Stimulated activated CD8-positive, alpha-beta memory T cell treated with anti-CD3 and anti-CD28 coated beads, Interleukin-12 subunit alpha, Interleukin-12 subunit beta, amount 100 ng/mL, for 24 hours (primary cell): Measurements from ENCODE around the gene NMNAT2.

ENCODE experiments used
- DNase-seq: peaks from one replicate; pipeline ENCODE4 v3.0.0-alpha.2; 2020; ENCODE audit errors: extremely low read depth

The NMNAT2 gene

DNA sequence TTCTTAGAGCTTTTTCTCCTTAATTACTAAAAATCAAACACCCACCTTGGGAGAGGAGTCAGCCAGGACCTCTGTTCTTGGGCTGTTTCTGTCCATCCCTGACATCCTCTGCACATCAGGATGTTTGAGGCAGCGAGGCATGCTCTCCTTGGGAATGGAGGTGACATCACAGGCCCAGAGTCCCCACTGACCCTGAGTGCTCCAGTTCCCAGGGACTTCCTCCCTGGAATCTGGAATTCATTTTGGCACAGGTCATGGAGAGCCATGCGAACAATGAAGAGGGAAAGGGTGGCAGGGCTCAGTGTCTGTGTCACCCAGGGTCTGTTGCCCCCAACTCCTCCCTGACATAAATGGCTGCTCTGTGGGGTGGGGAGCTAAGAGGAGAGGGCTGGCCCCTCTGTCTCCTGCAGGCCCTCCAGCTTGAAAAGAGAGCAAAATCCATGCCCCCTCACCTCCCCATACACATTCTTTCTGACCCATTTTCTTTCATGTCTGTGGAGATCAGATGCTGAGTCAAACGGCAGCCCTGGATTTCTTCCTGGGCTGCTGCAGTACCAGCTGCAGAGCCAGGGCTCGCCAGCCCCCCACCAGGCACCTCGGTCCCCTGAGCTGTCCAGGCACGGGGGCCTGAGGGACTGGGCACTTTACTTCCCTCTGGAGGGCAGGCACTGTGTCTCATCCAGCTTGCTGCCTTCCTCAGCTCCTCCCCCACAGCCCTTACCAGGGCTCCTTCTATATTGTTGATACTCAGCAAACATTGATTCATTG is 102.0 kb downstream of the NMNAT2 start:
- no peak for DNase-seq

GRCh38 chr1:183313063-183313462 is 105.1 kb downstream of the NMNAT2 start:
- no peak for DNase-seq

DNA sequence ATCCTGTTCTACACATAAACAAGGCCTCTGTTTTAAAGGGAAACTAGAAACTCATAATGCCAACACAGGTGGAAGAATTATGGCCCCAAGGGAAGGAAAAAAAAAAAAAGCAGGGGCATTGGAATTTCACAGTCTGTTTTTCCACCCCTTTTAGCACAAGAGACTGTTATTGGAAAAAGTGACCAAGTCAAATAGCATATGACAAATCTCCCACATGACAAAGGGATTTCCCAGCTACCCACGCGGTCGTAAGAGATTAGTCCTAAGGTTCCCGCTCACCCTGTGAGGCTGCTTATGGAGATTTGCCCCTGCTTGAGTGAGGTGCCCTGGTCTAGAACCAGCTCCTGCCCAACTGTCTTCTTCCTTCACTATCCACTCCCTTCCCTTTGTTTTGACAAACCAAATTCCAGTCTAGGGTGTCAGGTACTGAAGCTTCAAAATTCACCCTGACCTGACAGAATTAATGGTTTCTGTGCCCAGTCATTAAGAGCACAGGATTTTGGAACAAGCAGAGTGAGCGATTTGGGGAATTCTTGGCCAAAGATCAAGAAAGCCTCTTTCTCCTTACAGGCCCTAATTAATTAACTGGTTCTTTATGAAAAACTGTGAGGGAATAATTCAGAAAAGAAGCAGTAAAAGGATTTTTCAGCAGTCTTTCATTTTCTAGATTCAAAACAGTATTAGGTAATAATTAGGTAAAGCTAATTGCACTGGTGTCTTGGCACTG is 107.3 kb downstream of the NMNAT2 start:
- no peak for DNase-seq

GRCh38 chr1:183308719-183309118 is 109.5 kb downstream of the NMNAT2 start:
- no peak for DNase-seq

GRCh38 chr1:183306317-183307042 is 111.7 kb downstream of the NMNAT2 start:
- no peak for DNase-seq

DNA sequence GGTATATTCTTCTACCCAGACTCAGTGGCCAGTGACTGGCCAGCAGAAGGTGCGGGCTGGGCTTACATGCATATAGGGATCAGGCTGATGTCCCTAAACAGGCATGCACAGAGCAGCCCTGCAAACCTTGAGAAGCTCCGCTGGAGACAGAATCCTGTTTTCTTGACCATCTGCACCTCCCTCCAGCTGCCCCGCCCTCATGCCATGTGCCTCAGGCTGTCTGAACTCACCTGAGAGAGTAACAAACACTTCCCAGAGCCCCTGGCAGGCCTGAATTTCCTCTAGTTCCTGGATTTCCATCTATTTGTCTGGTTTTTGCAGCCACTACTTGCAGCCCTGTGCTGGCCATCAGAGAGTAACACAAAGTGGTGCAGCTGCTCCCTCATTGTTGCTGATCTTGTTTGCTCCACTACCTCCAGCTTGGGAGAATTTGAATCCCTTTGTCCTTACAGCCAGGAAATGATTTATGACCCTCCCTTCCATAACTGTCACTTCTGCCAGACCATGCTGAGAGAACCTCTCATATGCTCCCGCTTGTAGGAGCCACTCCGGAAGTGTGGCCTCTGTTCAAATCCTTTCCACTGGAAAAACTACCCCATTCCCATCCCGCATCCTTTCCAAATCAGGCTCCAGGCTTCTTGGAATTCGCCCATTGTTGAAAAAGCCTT is 113.6 kb downstream of the NMNAT2 start:
- no peak for DNase-seq

DNA sequence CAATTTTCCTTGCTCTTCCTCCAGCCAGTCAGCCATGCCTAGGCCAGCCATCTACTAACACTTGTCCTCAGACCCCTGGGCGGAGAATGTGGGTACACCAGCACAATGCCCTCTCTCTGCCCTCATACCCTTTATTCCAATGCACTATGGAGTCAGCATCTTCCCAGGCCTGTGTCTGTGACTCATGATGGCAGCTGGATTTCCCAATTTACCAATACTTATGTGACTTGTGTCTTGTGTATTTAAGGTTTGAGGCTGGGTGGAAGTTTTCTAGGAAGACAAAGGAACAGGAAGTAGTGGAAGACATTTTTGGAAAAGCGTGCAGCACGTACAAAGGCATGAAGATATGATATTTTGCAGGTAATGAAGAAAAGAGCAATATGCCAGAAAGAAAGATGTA is 114.3 kb downstream of the NMNAT2 start:
- DNase-seq = no peak

GRCh38 chr1:183303323-183303645 is 114.9 kb downstream of the NMNAT2 start:
- DNase-seq = no peak

- no peak for DNase-seq
Observed at GRCh38 chr1:183302452-183303322, 115.5 kb downstream of the NMNAT2 start.

DNA sequence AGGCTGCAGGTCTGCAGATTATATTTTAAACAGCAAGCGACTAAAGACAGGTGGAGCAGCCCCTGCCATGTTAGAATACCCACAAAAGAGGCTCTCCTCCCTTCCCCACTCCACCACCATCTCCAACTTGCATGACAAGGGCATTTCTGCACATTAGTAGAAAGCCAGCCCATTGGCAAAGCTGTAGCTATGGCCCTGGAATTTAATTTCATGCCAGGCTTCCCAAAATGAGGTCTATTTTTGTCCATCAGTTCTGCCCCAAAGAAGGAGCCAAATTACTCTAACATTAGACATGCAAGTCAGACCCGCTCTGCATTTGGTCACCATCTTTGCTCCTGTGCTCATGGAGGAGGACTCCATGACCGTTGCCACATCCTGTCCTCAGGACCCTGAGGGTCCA is 116.9 kb downstream of the NMNAT2 start:
- no peak for DNase-seq

DNA sequence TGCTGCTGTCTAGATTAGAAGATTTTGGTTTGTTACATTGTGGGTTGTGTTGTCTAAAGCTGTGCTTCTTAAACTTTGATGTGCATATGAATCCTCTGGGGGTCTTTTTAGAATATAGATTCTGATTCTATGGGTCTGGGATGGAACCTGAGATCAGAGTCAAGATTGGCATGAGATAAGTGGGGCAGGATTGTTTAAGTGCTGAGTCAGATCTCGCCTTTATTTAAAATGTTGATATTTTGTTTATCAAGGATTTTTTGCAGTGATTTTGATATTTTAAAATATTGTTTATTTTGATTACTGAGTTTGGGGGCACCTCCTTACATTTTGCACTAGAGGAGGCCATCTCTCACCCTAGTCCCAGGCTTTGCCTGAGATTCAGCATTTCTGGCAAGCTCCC is 117.4 kb downstream of the NMNAT2 start:
- DNase-seq = no peak

DNA sequence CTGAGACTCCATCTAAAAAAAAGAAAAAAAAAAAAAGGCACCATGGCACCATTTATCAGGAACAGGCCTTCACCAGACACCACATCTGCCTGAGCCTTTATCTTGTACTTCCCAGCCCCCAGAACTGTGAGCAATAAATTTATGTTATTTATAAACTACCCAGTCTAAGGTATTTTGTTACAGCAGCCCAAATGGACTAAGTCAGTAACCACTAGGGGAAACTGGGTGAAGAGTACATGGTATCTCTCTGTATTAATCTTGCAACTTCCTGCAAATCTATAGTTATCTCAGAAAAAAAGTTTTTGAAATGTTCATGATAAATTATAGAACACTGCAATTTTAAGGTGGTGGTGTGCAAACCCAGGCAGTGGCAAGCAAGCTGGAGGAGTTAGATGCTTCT is 117.8 kb downstream of the NMNAT2 start:
- DNase-seq = no peak

- no peak for DNase-seq
Observed at GRCh38 chr1:183296782-183297181, 121.4 kb downstream of the NMNAT2 start.

GRCh38 chr1:183295521-183295920 is 122.7 kb downstream of the NMNAT2 start:
- DNase-seq = no peak

DNA sequence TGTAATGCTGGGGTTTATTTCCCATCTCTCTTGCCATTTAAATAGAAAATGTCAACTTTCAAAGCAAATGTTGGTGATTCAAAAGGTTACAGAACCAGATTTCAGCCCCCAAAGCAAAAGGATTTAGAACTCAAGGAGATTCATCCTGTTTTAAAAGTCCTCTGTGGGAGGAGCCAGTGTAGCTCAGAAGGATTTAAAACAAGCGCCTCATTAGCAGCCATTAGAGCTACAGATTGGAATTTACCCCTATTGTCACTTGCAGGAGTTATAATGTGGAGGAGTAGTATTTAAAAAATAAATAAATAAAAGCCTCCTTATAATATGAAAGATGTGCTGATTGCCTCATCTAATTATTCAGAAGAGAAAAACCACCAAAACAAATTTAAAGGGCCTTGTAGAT is 124.3 kb downstream of the NMNAT2 start:
- no peak for DNase-seq

- no peak for DNase-seq
Observed at GRCh38 chr1:183293241-183293640, 124.9 kb downstream of the NMNAT2 start.

DNA sequence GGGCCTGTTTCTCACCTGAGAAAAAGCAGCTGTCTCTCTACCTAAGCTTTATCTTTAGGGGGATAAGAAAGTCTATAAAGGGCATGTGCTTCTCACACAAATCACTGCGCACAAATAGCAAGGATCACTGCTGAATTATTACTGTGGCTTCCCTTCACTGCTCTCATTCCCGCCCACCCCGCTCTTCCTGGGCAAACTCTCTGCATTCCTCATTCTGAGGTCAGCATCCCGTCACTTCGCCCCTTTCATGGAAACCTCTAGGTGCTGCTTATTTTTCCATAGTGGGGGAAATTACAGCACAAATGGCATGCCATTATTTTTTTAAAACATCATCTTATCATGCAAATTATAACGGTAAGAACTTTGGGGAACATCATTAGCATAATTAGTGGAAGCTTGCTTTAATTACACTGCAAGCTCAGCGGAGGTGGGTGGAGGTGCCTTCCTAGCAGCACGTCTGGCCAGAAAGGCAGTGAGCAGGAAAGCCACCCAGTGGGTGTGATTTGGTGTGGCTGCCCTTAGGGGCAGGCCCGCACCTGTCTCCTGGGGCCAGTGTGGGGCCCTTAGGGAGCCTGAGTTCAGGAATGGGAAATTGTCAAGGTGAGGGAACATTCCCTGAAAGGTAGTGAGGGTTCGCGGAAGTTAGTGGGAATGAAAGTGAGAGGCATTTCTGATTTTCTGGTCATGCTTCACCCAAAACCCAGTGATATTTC is 126.2 kb downstream of the NMNAT2 start:
- DNase-seq = no peak

DNA sequence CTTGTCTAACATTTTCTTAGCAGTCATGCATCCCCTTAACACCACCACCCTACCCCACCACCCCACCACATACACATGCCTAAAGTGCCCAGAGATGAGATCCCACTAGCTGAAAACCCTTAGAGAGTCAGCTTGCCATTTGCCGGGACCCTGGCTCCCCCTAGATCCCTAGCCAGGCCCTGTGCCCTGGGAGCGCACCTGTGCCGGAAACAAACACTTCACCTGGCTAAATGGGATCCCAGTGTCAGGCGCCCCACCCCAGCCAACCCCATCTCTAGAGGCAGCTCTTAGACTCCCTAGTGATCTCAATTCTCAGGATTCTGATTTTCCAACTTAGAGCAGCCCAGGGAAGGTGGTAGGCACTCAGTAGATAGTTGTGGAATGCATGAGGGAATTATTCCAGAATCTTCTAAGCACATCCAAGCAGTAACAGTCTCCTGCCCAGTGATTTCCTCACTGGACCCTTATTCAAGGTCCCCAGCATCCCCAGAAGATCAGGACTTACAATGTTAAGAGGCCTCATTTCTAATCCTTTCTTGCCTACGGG is 126.9 kb downstream of the NMNAT2 start:
- no peak for DNase-seq

- DNase-seq = no peak
Observed at GRCh38 chr1:183290628-183291027, 127.6 kb downstream of the NMNAT2 start.

DNA sequence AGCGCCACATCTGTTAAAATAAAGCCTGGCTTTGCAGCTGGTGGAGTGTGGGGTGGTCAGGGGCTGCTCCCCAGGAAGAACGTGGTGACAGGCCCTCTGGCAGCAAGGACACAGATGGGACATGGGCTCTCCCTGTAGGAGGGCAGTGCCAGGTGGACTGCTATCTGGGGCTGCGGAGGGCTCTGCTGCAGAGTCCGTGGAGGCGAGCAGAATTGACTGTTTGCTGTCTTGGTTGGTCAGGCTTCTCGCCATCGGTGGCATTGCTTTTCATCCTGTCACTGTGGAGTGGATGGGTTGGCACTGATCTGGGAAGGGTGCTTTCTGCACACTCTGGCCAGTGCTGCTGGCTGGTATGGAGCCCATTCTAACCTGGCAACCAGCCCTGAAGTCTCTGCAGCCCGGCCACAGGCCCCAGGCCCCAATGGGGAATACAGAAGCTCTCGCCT is 129.1 kb downstream of the NMNAT2 start:
- DNase-seq = no peak
